H9 (cell line): ENCODE data around the gene PRR7. TPM values are rescaled to one million over a fixed set of nuclear protein-coding genes. Genes with fewer than 3 reads are reported as not detected.
A peak's percentile ranks its signal among the peaks of the same experiment; 100 is the strongest.

Experiments
- DNase-seq: peaks from one replicate; pipeline ENCODE4 v3.0.0-alpha.2; 2017
- H2AFZ ChIP-seq: one replicate; pipeline ENCODE4 v1.6.1; 2013; ENCODE audit warnings: mild to moderate bottlenecking, low read length, control low read depth, moderate library complexity
- H2AK5ac ChIP-seq: 2 replicates; pipeline ENCODE4 v1.6.1; 2013; ENCODE audit warnings: low read length, control low read depth, mixed read lengths; ENCODE audit not compliant: insufficient read length
- H2BK120ac ChIP-seq: one replicate; pipeline ENCODE4 v1.6.1; 2013; ENCODE audit warnings: low read depth, mild to moderate bottlenecking, low read length, control low read depth, inconsistent platforms; ENCODE audit not compliant: poor library complexity, severe bottlenecking
- H2BK12ac ChIP-seq: 2 replicates; pipeline ENCODE4 v1.6.1; 2013; ENCODE audit warnings: low read length, control low read depth, mixed read lengths, low read depth; ENCODE audit not compliant: insufficient read length
- H2BK15ac ChIP-seq: 2 replicates; pipeline ENCODE4 v1.6.1; 2013; ENCODE audit warnings: low read depth, low read length, control low read depth
- H2BK20ac ChIP-seq: one replicate; pipeline ENCODE4 v1.6.1; 2013; ENCODE audit warnings: low read depth, mild to moderate bottlenecking, low read length, control low read depth, inconsistent platforms; ENCODE audit not compliant: poor library complexity, severe bottlenecking
- H2BK5ac ChIP-seq: 2 replicates; pipeline ENCODE4 v1.6.1; 2013; ENCODE audit warnings: low read length, control low read depth, mixed read lengths; ENCODE audit not compliant: insufficient read length
- H3K14ac ChIP-seq: 2 replicates; pipeline ENCODE4 v1.6.1; 2013; ENCODE audit warnings: low read length, control low read depth; ENCODE audit not compliant: insufficient read depth
- H3K18ac ChIP-seq: 2 replicates; pipeline ENCODE4 v1.6.1; 2013; ENCODE audit warnings: low read depth, mild to moderate bottlenecking, mixed read lengths, low read length, control low read depth; ENCODE audit not compliant: insufficient read length
- H3K23ac ChIP-seq: 2 replicates; pipeline ENCODE4 v1.6.1; 2013; ENCODE audit warnings: low read length, control low read depth, mixed read lengths, low read depth; ENCODE audit not compliant: insufficient read length
- H3K23me2 ChIP-seq: 2 replicates; pipeline ENCODE4 v1.6.1; 2013; ENCODE audit warnings: low read depth, mild to moderate bottlenecking, mixed read lengths, low read length, control low read depth; ENCODE audit not compliant: insufficient read length, poor library complexity, severe bottlenecking
- H3K27ac ChIP-seq: 2 replicates; pipeline ENCODE4 v1.5.1; 2013; ENCODE audit warnings: low read length, control low read depth, mixed read lengths, low read depth; ENCODE audit not compliant: insufficient read length
- H3K27me3 ChIP-seq: 2 replicates; pipeline ENCODE4 v1.6.1; 2013; ENCODE audit warnings: low read length, control low read depth, inconsistent platforms; ENCODE audit not compliant: insufficient read depth
- H3K4ac ChIP-seq: 2 replicates; pipeline ENCODE4 v1.6.1; 2013; ENCODE audit warnings: low read depth, mild to moderate bottlenecking, control low read depth, inconsistent platforms, low read length, moderate library complexity
- H3K4me1 ChIP-seq: 2 replicates; pipeline ENCODE4 v1.6.1; 2013; ENCODE audit warnings: low read length, control low read depth, inconsistent platforms; ENCODE audit not compliant: insufficient read depth
- H3K4me2 ChIP-seq: 2 replicates; pipeline ENCODE4 v1.6.1; 2013; ENCODE audit warnings: low read length, control low read depth, mixed read lengths; ENCODE audit not compliant: insufficient read length, insufficient read depth
- H3K56ac ChIP-seq: 2 replicates; pipeline ENCODE4 v1.6.1; 2013; ENCODE audit warnings: low read depth, mild to moderate bottlenecking, mixed read lengths, low read length, control low read depth; ENCODE audit not compliant: insufficient read length
- H3K79me1 ChIP-seq: 2 replicates; pipeline ENCODE4 v1.6.1; 2013; ENCODE audit warnings: low read depth, mild to moderate bottlenecking, moderate library complexity, low read length, control low read depth, inconsistent platforms; ENCODE audit not compliant: insufficient read depth, poor library complexity, severe bottlenecking
- H3K79me2 ChIP-seq: 2 replicates; pipeline ENCODE4 v1.6.1; 2013; ENCODE audit warnings: low read length, control low read depth, inconsistent platforms; ENCODE audit not compliant: insufficient read depth
- H3K9ac ChIP-seq: 2 replicates; pipeline ENCODE4 v1.6.1; 2013; ENCODE audit warnings: low read length, control low read depth, mixed read lengths; ENCODE audit not compliant: insufficient read length; ENCODE audit errors: extremely low read depth
- H3K9me3 ChIP-seq: one replicate; pipeline ENCODE4 v1.6.1; 2013; ENCODE audit warnings: low read depth, low read length, inconsistent platforms; ENCODE audit not compliant: control insufficient read depth
- H3T11ph ChIP-seq: one replicate; pipeline ENCODE4 v1.6.1; 2013; ENCODE audit warnings: mild to moderate bottlenecking, low read length, control low read depth, inconsistent platforms
- H4K20me1 ChIP-seq: one replicate; pipeline ENCODE4 v1.6.1; 2013; ENCODE audit not compliant: control insufficient read depth, insufficient read length, insufficient read depth
- H4K5ac ChIP-seq: 2 replicates; pipeline ENCODE4 v1.6.1; 2013; ENCODE audit warnings: low read depth, mild to moderate bottlenecking, mixed read lengths, low read length, control low read depth; ENCODE audit not compliant: insufficient read length
- H4K8ac ChIP-seq: replicated peaks from 2 replicates; pipeline ENCODE4 v1.6.1; 2013; ENCODE audit warnings: low read length, control low read depth, mixed read lengths, low read depth; ENCODE audit not compliant: insufficient read length
- H4K91ac ChIP-seq: 2 replicates; pipeline ENCODE4 v1.6.1; 2013; ENCODE audit warnings: low read depth, mild to moderate bottlenecking, moderate library complexity, mixed read lengths, low read length, control low read depth; ENCODE audit not compliant: insufficient read length
- H3K27ac Mint-ChIP-seq, 3 experiments: 2 replicates in 2 of 3; 3 replicates in 1 of 3; pipeline ENCODE4 v1.8.0; 2020 to 2021; ENCODE audit warnings: mixed read lengths in 3 of 3, mild to moderate bottlenecking in 1 of 3, moderate library complexity in 1 of 3
- H3K27me3 Mint-ChIP-seq: 2 replicates; pipeline ENCODE4 v1.8.0; 2021; ENCODE audit warnings: low read depth, mild to moderate bottlenecking, moderate library complexity, mixed read lengths
- H3K36me3 Mint-ChIP-seq, 3 experiments: 2 replicates in 2 of 3; 3 replicates in 1 of 3; pipeline ENCODE4 v1.8.0; 2020 to 2021; ENCODE audit warnings: low read depth in 3 of 3, mixed read lengths in 3 of 3; ENCODE audit not compliant: insufficient read depth in 1 of 3
- H3K4me1 Mint-ChIP-seq, 2 experiments: 2 replicates each; pipeline ENCODE4 v1.8.0; 2020; ENCODE audit warnings: mixed read lengths in 2 of 2
- H3K4me3 Mint-ChIP-seq, 2 experiments: 2 replicates in 1 of 2; 3 replicates in 1 of 2; pipeline ENCODE4 v1.8.0; 2020 to 2021; ENCODE audit warnings: mild to moderate bottlenecking in 2 of 2, mixed read lengths in 2 of 2, moderate library complexity in 1 of 2
- H3K9me3 Mint-ChIP-seq, 2 experiments: 2 replicates in 1 of 2; 3 replicates in 1 of 2; pipeline ENCODE4 v1.8.0; 2020; ENCODE audit warnings: mild to moderate bottlenecking in 2 of 2, mixed read lengths in 2 of 2, moderate library complexity in 1 of 2
- WGBS: extraction: QIAGEN DNeasy Blood & Tissue Kit; methylation state at CpG from one replicate; pipeline ENCODE4 v1.1.7; 2013; ENCODE audit warnings: missing lambda C conversion rate, low lambda C conversion rate, mixed read lengths; ENCODE audit not compliant: insufficient read length; ENCODE audit errors: extremely low coverage; 5-methylcytosine and 5-hydroxymethylcytosine counted together
- total RNA-seq: library from RNA; stranded (reverse); gene quantifications from 2 replicates; pipeline ENCODE4 v1.2.1, GENCODE V29; 2021
- TF ChIP-seq, protein P1 (sequence below): fragments of 200-600 bp; sonication (generic); conservative IDR thresholded peaks from 3 replicates; pipeline ENCODE4 v1.8.0; 2021; ENCODE audit warnings: antibody characterized with exemption, mild to moderate bottlenecking

PRR7 gene
- total RNA-seq, 1 experiment from 2014 or later = 9.6 TPM

DNA sequence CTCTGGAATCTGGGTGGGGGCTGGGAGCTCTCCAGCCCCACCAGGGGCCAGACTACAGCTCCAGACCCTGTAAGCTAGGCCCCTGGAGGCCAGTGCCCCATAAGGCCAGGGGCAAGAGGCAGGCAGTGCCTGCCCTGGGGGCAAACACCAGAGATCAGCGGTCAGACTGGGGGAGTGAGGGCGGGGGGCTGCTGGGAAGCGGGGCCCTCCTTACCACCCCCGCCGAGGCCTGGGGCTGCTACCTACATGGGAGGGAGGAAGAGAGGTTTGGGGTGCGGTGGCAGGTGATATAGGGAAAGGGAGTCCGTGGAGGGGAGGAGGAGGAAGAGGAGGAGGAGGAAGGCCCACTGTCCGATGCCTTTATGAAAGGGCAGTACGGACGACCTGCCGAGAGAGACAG lies 12.7 kb downstream of the PRR7 start:
- Histone ChIP-seq H3K9me3 (no peaks in the 10 kb centered on the region), H3K14ac (no peak overlapping the region), H3K27me3 (no peaks in the 10 kb centered on the region), H4K20me1 (no peaks in the 10 kb centered on the region), H2AFZ (no peak overlapping the region), H3K79me1 (no peaks in the 10 kb centered on the region), H4K5ac (no peak overlapping the region), H3K27ac (no peak overlapping the region), H3K4ac (no peak overlapping the region), H3K4me2 (no peak overlapping the region), H2BK20ac (no peak overlapping the region), H4K8ac (no peak overlapping the region), H3K23me2 (peaks cover 8% of the 10 kb centered on the region), H3K23ac (no peak overlapping the region), H2BK12ac (no peak overlapping the region), H2BK5ac (no peak overlapping the region), H2AK5ac (no peak overlapping the region), H2BK120ac (no peak overlapping the region), H2BK15ac (no peak overlapping the region), H3K18ac (no peak overlapping the region), H3K56ac (no peak overlapping the region), H3K9ac (no peak overlapping the region), H4K91ac (no peak overlapping the region), H3K4me1 (no peaks in the 10 kb centered on the region), H3T11ph (no peak overlapping the region), H3K79me2 (no peaks in the 10 kb centered on the region)
- Mint-ChIP-seq H3K36me3 (peaks cover 37 to 59% (median 58%) of the 10 kb centered on the region in 3 experiments), H3K27ac (peak overlapping the region in 1 of 3 experiments; percentile 89; a peak in 1 of 7 replicates), H3K27me3 (no peaks in the 10 kb centered on the region; the same call in 1 of the 2 replicates), H3K9me3 (no peaks in the 10 kb centered on the region; a peak in 1 of 5 replicates), H3K4me3 (no peak overlapping the region), H3K4me1 (peaks cover 6 to 11% of the 10 kb centered on the region in 2 experiments)
- TF ChIP-seq, protein P1, sequence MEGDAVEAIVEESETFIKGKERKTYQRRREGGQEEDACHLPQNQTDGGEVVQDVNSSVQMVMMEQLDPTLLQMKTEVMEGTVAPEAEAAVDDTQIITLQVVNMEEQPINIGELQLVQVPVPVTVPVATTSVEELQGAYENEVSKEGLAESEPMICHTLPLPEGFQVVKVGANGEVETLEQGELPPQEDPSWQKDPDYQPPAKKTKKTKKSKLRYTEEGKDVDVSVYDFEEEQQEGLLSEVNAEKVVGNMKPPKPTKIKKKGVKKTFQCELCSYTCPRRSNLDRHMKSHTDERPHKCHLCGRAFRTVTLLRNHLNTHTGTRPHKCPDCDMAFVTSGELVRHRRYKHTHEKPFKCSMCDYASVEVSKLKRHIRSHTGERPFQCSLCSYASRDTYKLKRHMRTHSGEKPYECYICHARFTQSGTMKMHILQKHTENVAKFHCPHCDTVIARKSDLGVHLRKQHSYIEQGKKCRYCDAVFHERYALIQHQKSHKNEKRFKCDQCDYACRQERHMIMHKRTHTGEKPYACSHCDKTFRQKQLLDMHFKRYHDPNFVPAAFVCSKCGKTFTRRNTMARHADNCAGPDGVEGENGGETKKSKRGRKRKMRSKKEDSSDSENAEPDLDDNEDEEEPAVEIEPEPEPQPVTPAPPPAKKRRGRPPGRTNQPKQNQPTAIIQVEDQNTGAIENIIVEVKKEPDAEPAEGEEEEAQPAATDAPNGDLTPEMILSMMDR = no peak
- no peak for DNase-seq
- WGBS = no CpG with 5 or more reads among the region's 11 CpGs
